T-cell (primary cell): ENCODE measurements around the gene HCST. TPM values are rescaled to one million over a fixed set of nuclear protein-coding genes. Genes with fewer than 3 reads are reported as not detected.

Experiments
- ATAC-seq, 4 experiments: fragments of 200-7000 bp in 3 of 4; fragments of 150-1000 bp in 1 of 4; cut with Tn5 transposase; replicated peaks in 1 of 4; 1 replicate in 3 of 4; 2 replicates in 1 of 4; pipeline ENCODE4 v1.10.0; 2021; ENCODE audit warnings: moderate library complexity in 3 of 4, mild to moderate bottlenecking in 2 of 4, moderate number of reproducible peaks in 1 of 4
- CTCF ChIA-PET, 2 donors: fragments of 300-600 bp; sonication (Branson Sonifier 250); formaldehyde crosslinking; loops; one replicate each; lab custom pipeline; 2022; ENCODE audit warnings: antibody characterized with exemption in 2 of 2; lab: Charles Lee
- POLR2A ChIA-PET, 2 donors: fragments of 300-600 bp; sonication (Branson Sonifier 250); formaldehyde crosslinking; loops; one replicate each; lab custom pipeline; 2022; ENCODE audit warnings: antibody characterized with exemption in 2 of 2; lab: Charles Lee
- DNase-seq, 35 experiments: peaks; one replicate each; pipeline versions ENCODE4 v3.0.0 to v3.0.0-alpha.2; 2013 to 2023
- H3K27ac ChIP-seq: one replicate; pipeline ENCODE4 v1.5.1; 2013; ENCODE audit warnings: low read length
- H3K27me3 ChIP-seq, 2 experiments: replicated peaks in 1 of 2; 1 replicate in 1 of 2; 2 replicates in 1 of 2; pipeline versions ENCODE4 v1.6.1 to v1.7.0; 2013; ENCODE audit warnings: low read length in 1 of 2, mixed read lengths in 1 of 2; ENCODE audit not compliant: control insufficient read depth in 2 of 2, insufficient read depth in 2 of 2; ENCODE audit errors: extremely low read depth in 1 of 2
- H3K36me3 ChIP-seq, 2 donors: 1 replicate in 1 of 2; 2 replicates in 1 of 2; pipeline versions ENCODE4 v1.6.1 to v1.7.0; 2013; ENCODE audit warnings: low read length in 1 of 2; ENCODE audit not compliant: control insufficient read depth in 2 of 2, insufficient read depth in 1 of 2; ENCODE audit errors: extremely low read depth in 1 of 2
- H3K4me1 ChIP-seq, 2 experiments: 1 replicate in 1 of 2; 2 replicates in 1 of 2; pipeline versions ENCODE4 v1.6.1 to v1.7.0; 2013; ENCODE audit warnings: low read length in 2 of 2, mixed read lengths in 1 of 2; ENCODE audit not compliant: insufficient read depth in 2 of 2, control insufficient read depth in 1 of 2; ENCODE audit errors: extremely low read depth in 1 of 2
- H3K4me3 ChIP-seq, 2 donors: 1 replicate in 1 of 2; 2 replicates in 1 of 2; pipeline versions ENCODE4 v1.5.1 to v1.7.0; 2013; ENCODE audit warnings: mild to moderate bottlenecking in 2 of 2, low read length in 1 of 2, moderate library complexity in 1 of 2; ENCODE audit not compliant: control insufficient read depth in 1 of 2; ENCODE audit errors: extremely low read depth in 1 of 2
- H3K9me3 ChIP-seq: 2 replicates; pipeline ENCODE4 v1.7.0; 2013
- H3K27ac Mint-ChIP-seq, 2 donors: one replicate each; pipeline ENCODE4 v1.8.0; 2020 to 2021; ENCODE audit warnings: mild to moderate bottlenecking in 2 of 2, mixed read lengths in 2 of 2
- H3K27me3 Mint-ChIP-seq, 2 donors: one replicate each; pipeline ENCODE4 v1.8.0; 2021 to 2022; ENCODE audit warnings: mixed read lengths in 2 of 2
- H3K36me3 Mint-ChIP-seq: one replicate; pipeline ENCODE4 v1.8.0; 2021; ENCODE audit warnings: mixed read lengths
- H3K4me1 Mint-ChIP-seq, 3 donors: one replicate each; pipeline ENCODE4 v1.8.0; 2020 to 2022; ENCODE audit warnings: mixed read lengths in 3 of 3, mild to moderate bottlenecking in 1 of 3
- H3K4me3 Mint-ChIP-seq, 3 donors: one replicate each; pipeline ENCODE4 v1.8.0; 2020 to 2022; ENCODE audit warnings: mild to moderate bottlenecking in 3 of 3, mixed read lengths in 3 of 3, moderate library complexity in 3 of 3
- H3K9me3 Mint-ChIP-seq, 3 donors: one replicate each; pipeline ENCODE4 v1.8.0; 2020 to 2022; ENCODE audit warnings: mixed read lengths in 3 of 3
- WGBS: methylation state at CpG from one replicate; pipeline ENCODE4 v1.1.5; 2013; ENCODE audit warnings: missing lambda C conversion rate; ENCODE audit not compliant: insufficient coverage; 5-methylcytosine and 5-hydroxymethylcytosine counted together
- total RNA-seq, 35 experiments: library from RNA in 6 of 35; stranded (reverse) in 6 of 35; fragments of 120-200 nt in 1 of 35; gene quantifications; one replicate each; pipeline versions ENCODE4 v1.2.1 to v1.2.4 and lab custom pipeline; 2013 to 2026

Gene HCST
- total RNA-seq, 5 donors from 2014 or later (not counting 1 experiment from before 2014, with no cell fraction given) = 60.1 to 165 (median 77.2) TPM

DNA sequence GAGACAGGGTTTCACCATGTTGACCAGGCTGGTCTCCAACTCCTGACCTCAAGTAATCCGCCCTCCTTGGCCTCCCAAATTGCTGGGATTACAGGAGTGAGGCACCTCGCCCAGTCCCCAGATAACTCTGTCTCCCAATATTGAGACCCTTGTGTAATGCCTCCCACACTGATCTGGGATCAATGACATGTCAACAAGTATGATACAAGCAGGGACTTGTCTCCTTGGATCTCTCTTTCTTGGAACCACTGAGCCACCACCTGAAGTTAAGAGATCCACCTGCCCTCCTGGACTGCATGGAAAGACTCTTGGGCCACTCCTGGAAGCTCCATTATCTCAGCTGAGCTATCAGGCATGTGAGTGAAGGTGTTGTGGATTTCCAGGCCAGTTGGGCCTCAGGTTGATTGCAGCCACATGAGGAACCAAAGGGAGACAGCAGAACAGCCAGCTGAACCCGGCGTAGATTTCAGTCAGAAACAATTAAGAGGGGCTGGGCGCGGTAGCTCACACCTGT, 17.0 kb upstream of the HCST start:
- ChIA-PET POLR2A (no interaction called here), CTCF (interaction anchor here in 1 of 2 donors (0.6 kb wide), 1 partner anchor 285 kb away, joined by 7 read pairs; no protein-coding TSS in a partner anchor)
- WGBS = 96% methylated on average over 6 of the region's 6 CpGs
- no peaks in the 10 kb centered on the region for H3K9me3 ChIP-seq
- ATAC-seq = no peak
- H3K4me3 ChIP-seq = no peak overlapping the region
- H3K4me3 Mint-ChIP-seq = no peak overlapping the region
- peaks cover 0 to under 1% of the 10 kb centered on the region in 2 donors for H3K27me3 Mint-ChIP-seq
- peaks cover 0 to 3% of the 10 kb centered on the region in 2 experiments for H3K4me1 ChIP-seq
- peaks cover 31% of the 10 kb centered on the region for H3K36me3 Mint-ChIP-seq
- no peak overlapping the region for H3K27ac ChIP-seq
- H3K36me3 ChIP-seq = peaks cover 26 to 28% of the 10 kb centered on the region in 2 donors
- DNase-seq = no peak
- H3K27ac Mint-ChIP-seq = peak overlapping the region; percentile 34 to 74
- H3K4me1 Mint-ChIP-seq = peaks cover 4 to 15% (median 9%) of the 10 kb centered on the region in 3 donors
- H3K27me3 ChIP-seq = peaks cover 0 to 5% of the 10 kb centered on the region in 2 experiments
- H3K9me3 Mint-ChIP-seq = no peaks in the 10 kb centered on the region

DNA sequence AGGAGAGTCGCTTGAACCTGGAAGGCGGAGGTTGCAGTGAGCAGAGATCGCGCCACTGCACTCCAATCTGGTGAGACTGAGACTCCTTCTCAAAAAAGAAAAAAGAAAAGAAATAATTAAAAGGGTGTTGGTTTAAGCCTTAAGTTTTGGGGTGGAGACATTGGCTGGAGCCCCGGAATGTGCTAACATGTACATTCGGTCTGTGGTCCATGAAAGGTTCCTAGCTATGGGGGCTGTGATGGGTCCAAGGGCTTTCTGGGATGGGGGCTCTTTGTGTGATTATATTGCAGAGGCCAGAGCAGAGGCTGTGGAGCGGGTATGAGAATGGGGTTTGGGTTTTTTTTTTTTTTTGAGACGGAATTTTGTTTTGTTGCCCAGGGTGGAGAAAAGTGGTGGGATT, 16.4 kb upstream of the HCST start:
- Mint-ChIP-seq H3K36me3 (peaks cover 36% of the 10 kb centered on the region), H3K27ac (no peak overlapping the region), H3K27me3 (no peaks in the 10 kb centered on the region), H3K4me1 (peaks cover 5 to 14% (median 10%) of the 10 kb centered on the region in 3 donors), H3K9me3 (no peaks in the 10 kb centered on the region), H3K4me3 (no peak overlapping the region)
- CTCF ChIA-PET = no interaction called here
- H3K27me3 ChIP-seq = no peaks in the 10 kb centered on the region
- POLR2A ChIA-PET = no interaction called here
- no peak overlapping the region for H3K4me3 ChIP-seq
- H3K9me3 ChIP-seq = no peaks in the 10 kb centered on the region
- H3K4me1 ChIP-seq = peaks cover 0 to 3% of the 10 kb centered on the region in 2 experiments
- peaks cover 32 to 33% of the 10 kb centered on the region in 2 donors for H3K36me3 ChIP-seq
- no peak overlapping the region for H3K27ac ChIP-seq
- 96% methylated on average over 2 of the region's 8 CpGs for WGBS
- ATAC-seq (no peak), DNase-seq (no peak)

DNA sequence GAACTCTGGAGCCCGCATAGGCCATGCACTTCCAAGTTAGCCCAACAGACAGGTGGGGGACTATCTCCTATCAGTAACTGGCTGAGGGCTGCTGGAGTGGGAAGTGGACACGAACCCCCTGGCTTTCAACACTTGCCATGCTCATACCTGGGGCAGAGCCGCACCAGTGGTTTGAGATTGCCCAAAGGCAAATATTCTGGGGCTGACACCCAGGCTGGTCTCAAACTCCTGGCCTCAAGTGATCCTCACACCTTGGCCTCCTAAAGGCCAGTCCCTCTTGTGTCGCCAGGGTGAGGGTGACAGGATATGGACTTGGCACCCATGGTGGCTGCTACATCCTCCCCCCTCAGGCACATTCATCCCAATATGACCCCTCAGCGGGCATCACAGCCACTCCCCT, 15.1 kb upstream of the HCST start:
- no peak for DNase-seq
- H3K4me1 ChIP-seq = peaks cover 0 to 1% of the 10 kb centered on the region in 2 experiments
- peaks cover 33 to 37% of the 10 kb centered on the region in 2 donors for H3K36me3 ChIP-seq
- H3K27me3 ChIP-seq = no peaks in the 10 kb centered on the region
- H3K27ac ChIP-seq = no peak overlapping the region
- H3K9me3 ChIP-seq = no peaks in the 10 kb centered on the region
- H3K4me3 ChIP-seq = no peak overlapping the region
- Mint-ChIP-seq H3K27me3 (no peaks in the 10 kb centered on the region), H3K4me3 (no peak overlapping the region), H3K36me3 (peaks cover 38% of the 10 kb centered on the region), H3K4me1 (peaks cover 5 to 11% (median 10%) of the 10 kb centered on the region in 3 donors), H3K9me3 (no peaks in the 10 kb centered on the region), H3K27ac (no peak overlapping the region)
- POLR2A ChIA-PET = no interaction called here
- ATAC-seq = no peak
- 100% methylated on average over 1 of the region's 5 CpGs for WGBS
- CTCF ChIA-PET = interaction anchor here (0.7 kb wide), 2 partner anchors 9 to 10 kb away, joined by 4 to 6 read pairs; no protein-coding TSS in a partner anchor

DNA sequence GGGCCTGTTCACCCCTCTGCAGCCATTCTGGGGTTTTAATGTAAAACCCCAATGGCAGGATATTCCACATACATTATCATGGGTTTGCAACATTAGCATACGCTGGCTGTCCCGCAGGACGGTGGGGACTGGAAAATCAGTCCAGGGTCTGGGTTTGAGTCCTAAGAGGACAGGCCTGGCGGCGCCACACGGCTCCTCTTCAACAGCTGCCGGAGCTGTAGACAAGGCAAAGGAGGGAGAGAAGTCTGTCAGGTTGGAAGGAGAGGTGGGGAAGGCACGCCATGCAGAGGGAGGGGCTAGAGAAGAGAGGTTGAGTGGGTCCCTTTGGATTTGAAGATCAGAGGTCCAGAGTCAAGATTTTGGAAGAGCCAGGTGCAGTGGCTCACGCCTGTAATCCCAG, 13.9 kb upstream of the HCST start:
- Mint-ChIP-seq H3K9me3 (no peaks in the 10 kb centered on the region), H3K36me3 (peaks cover 49% of the 10 kb centered on the region), H3K27me3 (no peaks in the 10 kb centered on the region), H3K27ac (peak overlapping the region in 1 of 2 donors; percentile 31), H3K4me1 (peaks cover 5 to 14% (median 12%) of the 10 kb centered on the region in 3 donors), H3K4me3 (no peak overlapping the region)
- H3K27me3 ChIP-seq = no peaks in the 10 kb centered on the region
- peaks cover 33 to 48% of the 10 kb centered on the region in 2 donors for H3K36me3 ChIP-seq
- ChIA-PET CTCF (no interaction called here), POLR2A (no interaction called here)
- H3K27ac ChIP-seq = no peak overlapping the region
- no peaks in the 10 kb centered on the region for H3K9me3 ChIP-seq
- no peak overlapping the region for H3K4me3 ChIP-seq
- WGBS = 99% methylated on average over 9 of the region's 9 CpGs
- ATAC-seq (no peak), DNase-seq (no peak)
- no peaks in the 10 kb centered on the region for H3K4me1 ChIP-seq

DNA sequence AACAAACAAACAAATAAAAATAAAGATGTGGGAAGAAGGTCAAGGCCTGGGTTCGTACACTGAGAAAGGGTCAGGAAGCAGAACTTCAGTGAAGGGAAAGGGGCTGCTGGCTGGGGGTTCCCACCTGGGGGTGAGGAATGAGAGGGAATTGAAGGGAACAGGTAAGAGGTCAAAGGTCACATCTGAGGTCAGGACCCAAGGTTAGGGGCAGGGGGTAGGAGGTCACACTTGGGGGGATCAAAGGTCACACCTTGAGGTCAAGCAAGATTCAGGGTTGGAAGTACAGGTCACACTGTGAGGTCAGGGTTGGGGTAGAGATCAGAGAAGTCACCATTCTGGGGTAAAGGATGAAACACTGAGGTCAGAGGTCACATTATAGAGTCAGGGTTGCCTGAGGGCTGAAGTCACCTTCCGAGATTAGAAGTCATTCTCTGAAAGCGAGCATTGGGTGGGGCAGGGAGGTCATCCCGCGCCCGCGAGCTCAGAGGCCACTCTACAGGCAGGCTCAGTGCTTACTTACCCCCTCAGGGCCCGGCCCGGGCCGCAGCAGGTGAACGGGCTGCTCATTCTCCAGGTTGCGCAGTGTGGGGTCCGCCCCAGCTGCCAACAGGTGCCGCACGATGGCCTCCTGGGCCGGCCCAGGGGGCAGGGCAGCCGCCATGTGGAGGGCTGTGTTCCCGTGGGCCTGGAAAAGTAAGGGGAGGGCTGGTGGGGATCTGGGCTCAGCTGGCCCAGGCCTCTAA, 12.8 kb upstream of the HCST start:
- Mint-ChIP-seq H3K27ac (peak overlapping the region; percentile 5 to 48), H3K27me3 (no peaks in the 10 kb centered on the region), H3K36me3 (peaks cover 49% of the 10 kb centered on the region), H3K4me1 (peaks cover 5 to 14% (median 12%) of the 10 kb centered on the region in 3 donors), H3K4me3 (no peak overlapping the region), H3K9me3 (no peaks in the 10 kb centered on the region)
- H3K27ac ChIP-seq = no peak overlapping the region
- H3K9me3 ChIP-seq = no peaks in the 10 kb centered on the region
- 96% methylated on average over 17 of the region's 18 CpGs for WGBS
- no peaks in the 10 kb centered on the region for H3K27me3 ChIP-seq
- ChIA-PET CTCF (no interaction called here), POLR2A (interaction anchor here in 1 of 2 donors (0.7 kb wide), 1 partner anchor 241 kb away, joined by 3 read pairs; the partner anchor contains the start of gene COX6B1)
- DNase-seq = no peak
- no peaks in the 10 kb centered on the region for H3K4me1 ChIP-seq
- peak in 1 of 4 experiments; percentile 35 for ATAC-seq
- H3K36me3 ChIP-seq = peaks cover 33 to 53% of the 10 kb centered on the region in 2 donors
- H3K4me3 ChIP-seq = no peak overlapping the region

DNA sequence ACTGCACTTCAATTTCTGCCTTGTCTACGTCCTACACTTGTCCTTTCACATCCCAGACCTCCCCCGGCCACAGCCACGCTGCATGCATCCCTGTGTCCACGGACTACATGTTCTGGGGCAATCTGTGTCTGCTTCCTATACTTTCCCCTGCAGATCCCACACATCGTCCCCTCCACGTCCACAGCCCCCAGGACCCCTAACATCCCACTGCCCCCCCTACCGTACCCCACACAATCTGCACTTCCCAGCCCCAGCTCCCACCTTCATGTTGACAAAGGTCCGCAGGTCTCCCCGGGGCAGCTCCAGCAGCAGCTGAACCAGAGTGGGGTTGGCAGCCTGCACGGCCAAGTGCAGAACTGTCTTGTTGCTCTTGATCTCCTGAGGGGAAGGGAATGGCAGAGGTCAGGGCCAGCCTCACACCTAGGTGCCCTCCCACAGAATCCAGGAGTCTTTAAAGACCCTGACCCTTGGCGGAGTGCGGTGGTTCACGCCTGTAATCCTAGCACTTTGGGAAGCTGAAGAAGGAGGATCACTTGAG, 12.1 kb upstream of the HCST start:
- H3K36me3 ChIP-seq = peaks cover 33 to 58% of the 10 kb centered on the region in 2 donors
- Mint-ChIP-seq H3K36me3 (peaks cover 49% of the 10 kb centered on the region), H3K9me3 (no peaks in the 10 kb centered on the region), H3K27ac (no peak overlapping the region), H3K4me1 (peaks cover 5 to 14% (median 14%) of the 10 kb centered on the region in 3 donors), H3K4me3 (no peak overlapping the region), H3K27me3 (no peaks in the 10 kb centered on the region)
- no peaks in the 10 kb centered on the region for H3K4me1 ChIP-seq
- POLR2A ChIA-PET = no interaction called here
- H3K27ac ChIP-seq = no peak overlapping the region
- H3K9me3 ChIP-seq = no peaks in the 10 kb centered on the region
- ATAC-seq (no peak), DNase-seq (no peak)
- CTCF ChIA-PET = no interaction called here
- WGBS = 97% methylated on average over 5 of the region's 13 CpGs
- H3K4me3 ChIP-seq = no peak overlapping the region
- H3K27me3 ChIP-seq = no peaks in the 10 kb centered on the region
